ENCODE measurements around the gene RPS19BP1. TPM values are rescaled to one million over a fixed set of nuclear protein-coding genes. Genes with fewer than 3 reads are reported as not detected.

Gene RPS19BP1
- total and polyA plus RNA-seq, 2 of the 8 experiments (the other 6 are each of a cell fraction or from before 2014, with no cell fraction given) = 77.9 to 97.9 TPM

GRCh38 chr22:39562839-39563489 lies 30.4 kb upstream of the RPS19BP1 start:
- H3K56ac ChIP-seq (replicated peaks; ENCODE audit: insufficient read length, low read depth, low read length) = no peak overlapping the region
- FAIRE-seq (no peak), DNase-seq (ENCODE audit: low read depth in 1 of 2, low spot score in 2 of 2) (no peak)
- 79% methylated on average over 9 of the region's 9 CpGs; no CpG with 5 or more reads in 1 of the 2 experiments for WGBS, 2 experiments (ENCODE audit: extremely low coverage in 1 of 2, insufficient coverage in 1 of 2, insufficient read length in 1 of 2, insufficient replicate concordance in 2 of 2, low coverage in 1 of 2, low lambda C conversion rate in 2 of 2, missing lambda C conversion rate in 1 of 2)
- peaks cover 8 to 27% (median 23%) of the 10 kb centered on the region in 4 experiments for H3K27me3 ChIP-seq (replicated peaks in 1 of 4; ENCODE audit: control insufficient read depth in 3 of 4, extremely low read depth in 1 of 4, insufficient read depth in 3 of 4, low read length in 3 of 4)
- peaks cover 19% of the 10 kb centered on the region; the same call in 1 of the 2 replicates for H3K23me2 ChIP-seq (ENCODE audit: low read depth, low read length)
- no peak overlapping the region for H3K4me2 ChIP-seq (ENCODE audit: insufficient read depth in 1 of 2, low read depth in 2 of 2, low read length in 2 of 2)
- ChIA-PET POLR2A (ENCODE audit: partially characterized antibody) (interaction anchor here (1.2 to 1.4 kb wide), 2 partner anchors 32 to 43 kb away, joined by 3 to 4 read pairs; partner anchors contain the start of gene ATF4), CTCF (ENCODE audit: partially characterized antibody) (interaction anchor here (0.9 to 5.3 kb wide), 6 partner anchors 11 to 474 kb away, joined by 3 to 47 read pairs (median 4); partner anchors contain the start of gene CACNA1I)
- no peak overlapping the region for H3K14ac ChIP-seq (ENCODE audit: insufficient read length)
- H3K9ac ChIP-seq (replicated peaks in 1 of 4; ENCODE audit: extremely low read depth in 1 of 4, low read depth in 3 of 4, low read length in 3 of 4) = no peak overlapping the region; a peak in 1 of 7 replicates
- H2BK5ac ChIP-seq (ENCODE audit: low read depth, low read length) = no peak overlapping the region
- H3K79me1 ChIP-seq (ENCODE audit: low read depth, low read length) = peaks cover 9% of the 10 kb centered on the region; the same call in 1 of the 2 replicates
- no peak overlapping the region for H2BK20ac ChIP-seq (ENCODE audit: low read length)
- no peak overlapping the region for H4K91ac ChIP-seq (replicated peaks; ENCODE audit: insufficient read length, low read length)
- peaks cover 0 to 7% of the 10 kb centered on the region in 2 experiments; a peak in 1 of 4 replicates for H3K9me3 ChIP-seq (ENCODE audit: insufficient read depth in 2 of 2, low read depth in 1 of 2, low read length in 1 of 2)
- peaks cover 4 to 16% (median 8%) of the 10 kb centered on the region in 4 experiments; a peak in 6 of 7 replicates for H3K4me1 ChIP-seq (replicated peaks in 1 of 4; ENCODE audit: control insufficient read depth in 3 of 4, insufficient read depth in 4 of 4, low read length in 3 of 4)
- H4K5ac ChIP-seq (ENCODE audit: insufficient read length, low read depth, low read length) = no peak overlapping the region
- H3K36me3 ChIP-seq (ENCODE audit: control insufficient read depth in 2 of 4, insufficient read depth in 4 of 4, low read length in 3 of 4) = no peaks in the 10 kb centered on the region; a peak in 1 of 8 replicates
- H3K4me3 ChIP-seq (ENCODE audit: extremely low read depth in 1 of 4, insufficient read depth in 2 of 4, low read depth in 3 of 4, low read length in 4 of 4) = no peak overlapping the region
- H2AFZ ChIP-seq (ENCODE audit: low read length) = no peak overlapping the region
- H3K4ac ChIP-seq (replicated peaks; ENCODE audit: insufficient read length, low read depth, low read length) = no peak overlapping the region
- peaks cover 0 to 4% of the 10 kb centered on the region in 2 experiments; a peak in 2 of 4 replicates for H3K79me2 ChIP-seq (ENCODE audit: control insufficient read depth in 1 of 2, insufficient read depth in 2 of 2, low read length in 2 of 2)
- no peak overlapping the region for H3K27ac ChIP-seq (ENCODE audit: low read depth, low read length)
- H2BK12ac ChIP-seq (ENCODE audit: low read depth, low read length) = no peak overlapping the region
- H3K23ac ChIP-seq (ENCODE audit: insufficient read length) = no peak overlapping the region
- H2BK120ac ChIP-seq (replicated peaks; ENCODE audit: low read depth, low read length) = no peak overlapping the region
- peak overlapping the region; percentile 72 for H2AK5ac ChIP-seq (ENCODE audit: low read depth, low read length)
- H2BK15ac ChIP-seq (ENCODE audit: low read length) = peak overlapping the region; percentile 0; the same call in 1 of the 2 replicates
- H3K18ac ChIP-seq (ENCODE audit: extremely low read depth, low read length) = no peak overlapping the region
- no peak overlapping the region for H4K8ac ChIP-seq (ENCODE audit: extremely low read depth, insufficient read depth, low read length)
- H4K20me1 ChIP-seq (replicated peaks in 1 of 2; ENCODE audit: control insufficient read depth in 1 of 2, insufficient read depth in 2 of 2, low read length in 2 of 2) = peaks cover 0 to 20% of the 10 kb centered on the region in 2 experiments
- TF ChIP-seq POU5F1 (IDR thresholded peaks at IDR 0.05; ENCODE audit: low read depth, low read length) = no peak
- no peak for TF ChIP-seq KDM4A (IDR thresholded peaks at IDR 0.05; ENCODE audit: low read depth, low read length, severe bottlenecking)
- no peak for TF ChIP-seq SIRT6 (IDR thresholded peaks at IDR 0.05; ENCODE audit: low read length)
- no peak for TF ChIP-seq TAF7 (optimal IDR thresholded peaks at IDR 0.05; ENCODE audit: borderline replicate concordance, low read depth, low read length)
- TF ChIP-seq TAF1 (IDR thresholded peaks at IDR 0.05; ENCODE audit: low read depth, low read length) = no peak
- no peak for TF ChIP-seq BRCA1 (IDR thresholded peaks at IDR 0.05; ENCODE audit: low read depth, low read length)
- no peak for TF ChIP-seq GABPA (IDR thresholded peaks at IDR 0.05; ENCODE audit: borderline replicate concordance, insufficient read depth, low read length)
- TF ChIP-seq YY1 (IDR thresholded peaks at IDR 0.05; ENCODE audit: low read depth, low read length) = no peak
- no peak for TF ChIP-seq GTF2F1 (IDR thresholded peaks at IDR 0.05; ENCODE audit: borderline replicate concordance, low read depth, low read length)
- TF ChIP-seq SIX5 (IDR thresholded peaks at IDR 0.05; ENCODE audit: low read depth, low read length) = no peak
